ENCODE data around the gene OGFOD3. TPM values are rescaled to one million over a fixed set of nuclear protein-coding genes. Genes with fewer than 3 reads are reported as not detected.
"Not testable (repeated sequence)": the region's sequence is repeated elsewhere in the genome, so short reads cannot be mapped to it uniquely, and the experiment has no call there.

Gene OGFOD3
- total RNA-seq, 1 donor from 2014 or later, result 26.6 TPM

GRCh38 chr17:82359451-82360074 lies 58.8 kb downstream of the OGFOD3 start:
- intact Hi-C loops (cut with micrococcal nuclease), result not testable (repeated sequence)

DNA sequence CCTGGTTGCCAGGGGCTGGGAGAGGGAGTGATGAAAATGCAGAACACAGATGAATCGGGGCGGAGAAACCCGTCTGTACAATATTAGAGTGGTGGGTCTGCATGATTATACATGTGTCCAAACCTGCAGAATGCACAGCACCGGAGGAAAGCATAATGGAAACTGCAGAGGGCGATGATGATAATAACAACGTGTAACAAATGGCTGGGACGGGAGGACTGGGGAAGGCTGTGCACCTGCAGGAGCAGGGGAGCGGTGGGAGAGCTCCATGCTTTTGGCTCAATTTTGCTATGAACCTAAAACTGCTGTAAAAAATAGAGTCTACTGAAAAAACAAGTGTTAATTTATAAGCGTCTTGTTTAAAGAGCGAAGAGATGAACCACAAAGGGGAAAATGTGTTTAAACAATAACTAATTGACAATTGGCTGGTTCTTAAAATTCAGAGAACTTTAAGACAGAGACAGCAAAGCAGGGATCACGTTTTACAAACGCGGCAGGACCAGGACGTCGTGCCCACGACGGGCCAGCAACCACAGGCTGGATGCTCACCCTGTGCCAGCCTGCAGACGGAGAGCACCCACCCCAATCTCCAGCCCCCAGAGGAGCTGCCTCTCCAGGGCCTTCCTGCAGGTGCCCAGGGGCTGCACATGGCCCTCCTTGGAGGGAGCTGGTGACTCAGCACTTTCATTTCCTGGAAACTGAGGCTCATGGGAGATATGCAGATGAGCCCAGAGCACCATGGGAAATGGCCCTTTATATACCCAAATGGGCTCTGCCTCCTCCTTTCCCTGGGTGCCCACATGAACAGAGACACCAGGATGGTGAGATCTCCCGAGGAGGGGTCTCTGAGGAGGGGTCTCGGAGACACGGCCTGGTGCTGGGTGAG lies 59.7 kb downstream of the OGFOD3 start, which contains the start of gene TEX19:
TSS of gene TEX19 (plus strand) at position 783 of the 886 bp plus-strand sequence. CDS start 2,904 bp downstream, outside the sequence.
- intact Hi-C loops (cut with micrococcal nuclease), result no loop called here

DNA sequence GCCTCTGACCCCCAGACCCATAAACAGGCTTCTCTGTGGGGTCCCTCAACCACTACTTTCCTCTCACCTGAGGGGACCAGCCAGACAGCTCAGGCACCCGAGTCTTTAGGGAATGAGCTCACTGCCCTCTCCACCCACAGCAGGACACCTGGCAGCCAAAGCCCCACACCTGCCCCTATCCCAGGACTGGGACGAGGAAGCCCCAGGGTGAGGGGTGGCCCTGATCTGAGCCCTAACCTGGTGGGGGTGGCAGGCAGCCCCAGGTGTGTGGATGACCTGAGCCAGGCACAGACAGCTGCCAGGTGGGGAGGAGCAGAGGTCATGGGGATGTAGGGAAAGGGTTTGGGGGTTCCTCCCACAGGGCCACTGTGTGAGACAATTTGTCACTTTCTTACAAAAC lies 61.0 kb downstream of the OGFOD3 start:
- intact Hi-C loops (cut with micrococcal nuclease), result no loop called here

DNA sequence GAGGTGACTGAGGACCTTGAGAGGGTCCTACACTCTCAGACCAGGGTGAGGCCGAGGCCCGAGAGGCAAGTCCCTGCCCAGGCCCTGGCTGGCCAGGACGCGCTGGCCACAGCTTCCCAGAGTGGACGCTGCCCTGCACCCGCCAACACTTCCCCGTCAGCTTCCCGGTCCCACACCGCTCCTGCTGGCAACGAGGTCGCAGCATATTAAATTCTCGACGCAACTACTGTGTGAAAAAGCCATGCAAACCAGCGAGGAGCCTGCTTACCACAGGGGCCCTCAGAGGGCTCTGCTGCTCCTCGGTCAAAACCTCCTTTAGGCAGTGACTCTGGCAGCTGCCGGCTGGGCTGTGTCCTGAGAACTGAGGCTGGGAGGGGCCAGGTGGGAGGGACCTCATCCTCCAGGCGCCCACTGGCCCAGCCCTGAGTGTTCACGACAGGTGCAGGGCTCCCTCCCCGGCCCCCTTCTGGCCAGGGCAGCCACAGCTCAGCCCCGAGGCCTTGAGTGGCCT lies 61.5 kb downstream of the OGFOD3 start:
- intact Hi-C loops (cut with micrococcal nuclease), result no loop called here

DNA sequence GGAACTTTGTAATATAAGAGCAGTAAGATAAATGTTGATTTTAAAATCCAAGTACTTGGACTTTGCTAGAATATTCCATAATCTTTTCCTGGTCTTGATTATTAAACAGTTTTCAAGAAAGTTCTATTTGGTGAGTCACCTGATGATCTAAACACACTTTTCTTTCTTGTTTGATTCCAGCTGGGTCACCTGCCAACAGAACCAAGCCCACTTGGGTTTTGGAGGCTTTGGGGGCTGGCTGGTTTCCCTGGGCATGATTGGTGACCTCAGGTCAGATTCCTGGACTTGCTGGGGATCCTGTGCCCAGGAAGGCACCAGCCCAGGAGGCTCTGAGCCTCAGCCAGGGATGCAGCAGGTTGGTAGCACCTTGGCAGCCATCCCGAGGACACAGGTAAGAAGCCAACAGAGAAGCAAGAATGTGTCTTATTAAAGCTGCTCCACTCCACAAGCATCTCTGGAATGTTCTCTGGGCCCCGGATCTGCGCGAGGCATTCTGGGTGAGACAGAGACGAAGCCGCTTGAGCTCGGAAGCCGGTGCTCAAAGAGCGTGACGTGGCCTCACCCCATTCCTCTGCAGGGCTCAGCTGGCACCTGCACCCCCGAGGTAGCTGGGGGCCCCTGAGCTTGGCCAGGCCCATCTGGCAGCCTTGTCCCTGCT lies 62.5 kb downstream of the OGFOD3 start:
- intact Hi-C loops (cut with micrococcal nuclease), result no loop called here

DNA sequence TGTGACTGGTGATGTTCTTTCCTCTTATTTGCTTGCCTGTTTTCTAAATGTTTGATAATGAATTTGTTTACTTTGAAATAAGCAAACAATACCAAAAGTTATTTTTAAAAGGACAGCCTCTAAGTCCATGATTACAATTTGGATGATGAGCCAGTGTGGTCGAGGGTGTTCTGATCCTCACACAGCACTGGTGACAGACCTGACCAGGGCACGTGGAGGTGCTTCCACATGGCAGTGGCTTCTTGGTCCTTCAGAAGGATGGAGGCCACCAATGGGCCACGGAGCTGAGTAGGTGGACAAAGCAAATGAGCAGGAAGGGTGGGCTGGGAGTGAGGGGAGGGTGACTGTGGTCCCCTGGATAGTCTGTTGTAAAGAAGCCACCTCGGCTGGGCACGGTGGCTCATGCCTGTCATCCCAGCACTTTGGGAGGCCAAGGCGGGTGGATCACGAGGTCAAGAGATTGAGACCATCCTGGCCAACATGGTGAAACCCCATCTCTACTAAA lies 63.5 kb downstream of the OGFOD3 start:
- intact Hi-C loops (cut with micrococcal nuclease), result no loop called here

GRCh38 chr17:82353484-82353883 lies 64.9 kb downstream of the OGFOD3 start:
- intact Hi-C loops (cut with micrococcal nuclease), result no loop called here

DNA sequence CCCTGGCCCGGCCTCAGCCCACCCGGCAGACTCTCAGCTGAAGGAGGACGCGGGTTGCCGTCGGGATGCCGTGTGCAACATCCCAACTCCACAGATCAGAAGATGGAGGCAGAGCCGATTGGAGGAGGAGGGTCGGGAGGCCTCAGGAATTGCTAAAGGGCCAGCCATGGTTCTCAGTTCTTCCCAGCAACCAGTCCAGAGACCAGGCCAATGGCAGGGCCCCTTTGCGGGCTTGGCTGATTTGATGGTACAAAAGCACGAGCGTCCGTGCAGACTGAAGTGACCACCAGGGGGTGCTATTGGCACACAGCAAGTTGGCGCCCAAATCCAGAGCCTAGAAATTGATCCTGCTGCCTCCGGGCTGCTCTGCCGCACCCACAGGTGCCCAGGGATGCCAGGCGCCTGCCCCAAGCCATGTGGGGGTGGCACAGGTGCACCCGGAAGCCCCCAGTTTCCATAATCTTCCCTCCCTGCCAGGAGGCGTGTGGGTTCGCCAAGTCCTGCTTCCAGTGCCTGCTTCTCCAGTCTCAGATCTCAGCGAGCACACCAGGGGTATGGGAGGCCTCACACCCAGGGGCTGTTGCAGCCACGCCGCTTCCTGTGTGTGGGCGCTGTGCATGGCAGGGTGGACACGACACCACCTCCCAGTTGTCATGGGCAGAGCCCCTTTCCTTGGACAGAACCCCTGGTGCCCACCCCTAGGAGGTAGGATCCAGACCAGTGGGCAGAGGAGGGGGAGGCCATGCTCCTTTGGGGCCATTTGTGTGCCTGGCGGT lies 66.5 kb downstream of the OGFOD3 start:
- intact Hi-C loops (cut with micrococcal nuclease), result loop anchor here (1.0 to 2.0 kb wide), 3 partner anchors 62 to 203 kb away; no protein-coding TSS in a partner anchor

- intact Hi-C loops (cut with micrococcal nuclease), result loop anchor here (1.0 to 2.0 kb wide), 3 partner anchors 63 to 204 kb away; no protein-coding TSS in a partner anchor
Measured at GRCh38 chr17:82351254-82351712, 67.1 kb downstream of the OGFOD3 start.

- intact Hi-C loops (cut with micrococcal nuclease), result loop anchor here (1.0 to 2.0 kb wide), 3 partner anchors 64 to 204 kb away; no protein-coding TSS in a partner anchor
Measured at GRCh38 chr17:82350182-82351030, 68.0 kb downstream of the OGFOD3 start.

- intact Hi-C loops (cut with micrococcal nuclease), result no loop called here
Measured at GRCh38 chr17:82349287-82349701, 69.1 kb downstream of the OGFOD3 start.

- intact Hi-C loops (cut with micrococcal nuclease), result no loop called here
Measured at GRCh38 chr17:82348866-82349265, 69.5 kb downstream of the OGFOD3 start.

DNA sequence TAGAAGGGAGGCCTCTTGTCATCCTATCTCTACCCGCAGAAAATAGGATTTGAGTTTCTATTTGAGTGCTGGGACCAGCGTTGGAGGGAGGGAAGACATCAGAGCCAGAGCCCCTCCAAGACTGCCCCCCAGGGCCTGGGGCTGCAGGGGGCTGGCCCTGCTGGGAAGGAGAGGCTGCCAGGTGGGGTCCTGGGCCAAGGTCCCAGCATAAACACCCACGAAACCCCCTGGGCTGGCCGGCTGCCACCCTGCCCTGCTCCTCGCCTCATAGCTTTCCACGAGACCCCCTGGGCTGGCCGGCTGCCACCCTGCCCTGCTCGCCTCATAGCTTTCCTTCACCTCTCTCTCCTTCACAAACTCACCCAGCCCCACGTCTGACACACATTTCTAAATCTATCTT lies 70.0 kb downstream of the OGFOD3 start:
- intact Hi-C loops (cut with micrococcal nuclease), result no loop called here

DNA sequence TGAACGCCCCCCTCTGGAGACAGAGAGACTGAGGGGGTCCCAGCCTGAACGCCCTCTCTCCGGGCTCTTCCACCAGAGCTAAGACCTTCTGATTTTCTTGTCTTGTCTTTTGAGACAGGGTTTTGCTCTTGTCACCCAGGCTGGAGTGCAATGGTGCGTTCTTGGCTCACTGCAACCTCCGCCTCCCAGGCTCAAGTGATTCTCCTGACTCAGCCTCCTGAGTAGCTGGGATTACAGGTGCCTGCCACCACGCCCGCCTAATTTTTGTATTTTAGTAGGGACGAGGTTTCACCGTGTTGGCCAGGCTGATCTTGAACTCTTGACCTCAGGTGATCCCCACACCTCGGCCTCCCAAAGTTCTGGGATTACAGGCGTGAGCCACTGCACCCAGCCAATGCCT lies 70.4 kb downstream of the OGFOD3 start:
- intact Hi-C loops (cut with micrococcal nuclease), result not testable (repeated sequence)

DNA sequence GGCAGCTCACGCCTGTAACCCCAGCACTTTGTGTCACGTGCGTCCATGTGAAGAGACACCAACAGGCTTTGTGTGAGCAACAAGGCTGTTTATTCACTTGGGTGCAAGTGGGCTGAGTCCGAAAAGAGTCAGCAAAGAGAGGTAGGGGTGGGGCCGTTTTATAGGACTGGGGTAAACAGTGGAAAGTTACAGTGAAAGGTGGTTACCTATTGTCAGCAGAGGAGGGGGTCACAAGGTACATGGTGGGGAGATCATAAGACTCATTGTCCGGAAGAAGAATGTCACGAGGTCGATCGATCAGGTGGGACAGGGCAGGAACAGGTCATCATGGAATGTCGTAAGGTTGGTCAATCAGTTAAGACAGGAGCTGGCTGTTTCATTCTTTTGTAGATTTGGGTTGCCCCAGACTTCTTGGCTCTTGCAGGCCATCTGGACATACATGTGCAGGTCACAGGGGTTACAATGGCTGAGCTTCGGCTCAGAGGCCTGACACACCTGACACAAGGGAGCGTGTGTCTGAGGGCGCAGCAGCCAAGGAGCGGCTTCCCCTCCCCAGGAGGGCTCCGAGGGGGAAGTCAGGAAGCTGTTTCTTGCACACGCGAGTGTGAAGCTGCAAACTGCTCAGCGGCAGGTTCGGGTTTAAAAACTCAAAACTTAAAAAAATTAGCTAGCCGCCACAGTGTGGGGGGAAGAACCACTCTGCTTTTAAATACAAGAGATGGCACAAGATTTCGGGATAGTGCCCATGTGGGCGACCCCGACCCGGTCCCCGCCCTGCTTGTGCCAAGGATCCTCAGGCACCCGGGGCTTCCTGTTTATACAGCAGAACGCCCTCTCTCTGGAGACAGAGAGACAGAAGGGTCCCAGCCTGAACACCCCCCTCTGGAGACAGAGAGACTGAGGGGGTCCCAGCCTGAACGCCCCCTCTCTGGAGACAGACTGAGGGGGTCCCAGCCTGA lies 71.8 kb downstream of the OGFOD3 start:
- intact Hi-C loops (cut with micrococcal nuclease), result no loop called here

GRCh38 chr17:82345151-82345976 lies 73.0 kb downstream of the OGFOD3 start:
- intact Hi-C loops (cut with micrococcal nuclease), result no loop called here

GRCh38 chr17:82344175-82344907 lies 74.0 kb downstream of the OGFOD3 start:
- intact Hi-C loops (cut with micrococcal nuclease), result no loop called here
